ENCODE results near the gene CHGA.

The CHGA gene

DNA sequence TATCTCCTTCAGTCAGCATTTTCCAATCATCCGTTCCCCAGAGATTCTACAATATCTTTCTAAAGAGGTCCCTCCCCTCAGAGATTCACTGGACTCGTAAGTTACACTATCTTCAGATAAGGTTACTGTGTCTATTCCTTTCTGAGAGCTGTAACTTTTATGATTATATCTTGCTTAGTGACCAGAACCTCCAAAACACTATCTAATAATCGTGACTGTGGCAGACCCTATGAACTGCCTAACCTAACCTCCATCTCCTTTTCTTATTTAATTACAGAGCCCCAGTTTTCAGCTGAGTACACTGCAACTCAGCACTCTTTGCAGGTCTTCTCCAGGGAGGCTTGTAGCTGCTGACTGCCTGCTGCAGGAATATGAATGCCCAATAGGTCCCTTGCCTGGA, 38.5 kb upstream of the CHGA start:
- no peak overlapping the region for H3K4me3 ChIP-seq (ENCODE audit: low read depth, low read length)
- TF ChIP-seq, protein P1, sequence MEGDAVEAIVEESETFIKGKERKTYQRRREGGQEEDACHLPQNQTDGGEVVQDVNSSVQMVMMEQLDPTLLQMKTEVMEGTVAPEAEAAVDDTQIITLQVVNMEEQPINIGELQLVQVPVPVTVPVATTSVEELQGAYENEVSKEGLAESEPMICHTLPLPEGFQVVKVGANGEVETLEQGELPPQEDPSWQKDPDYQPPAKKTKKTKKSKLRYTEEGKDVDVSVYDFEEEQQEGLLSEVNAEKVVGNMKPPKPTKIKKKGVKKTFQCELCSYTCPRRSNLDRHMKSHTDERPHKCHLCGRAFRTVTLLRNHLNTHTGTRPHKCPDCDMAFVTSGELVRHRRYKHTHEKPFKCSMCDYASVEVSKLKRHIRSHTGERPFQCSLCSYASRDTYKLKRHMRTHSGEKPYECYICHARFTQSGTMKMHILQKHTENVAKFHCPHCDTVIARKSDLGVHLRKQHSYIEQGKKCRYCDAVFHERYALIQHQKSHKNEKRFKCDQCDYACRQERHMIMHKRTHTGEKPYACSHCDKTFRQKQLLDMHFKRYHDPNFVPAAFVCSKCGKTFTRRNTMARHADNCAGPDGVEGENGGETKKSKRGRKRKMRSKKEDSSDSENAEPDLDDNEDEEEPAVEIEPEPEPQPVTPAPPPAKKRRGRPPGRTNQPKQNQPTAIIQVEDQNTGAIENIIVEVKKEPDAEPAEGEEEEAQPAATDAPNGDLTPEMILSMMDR (IDR thresholded peaks at IDR 0.05; ENCODE audit: low read depth, low read length), result no peak
- in situ Hi-C loops (cut with HindIII; ENCODE audit: low sequenced_read_pairs), result no loop called here
- no peak for DNase-seq (ENCODE audit: low read depth, low spot score)

DNA sequence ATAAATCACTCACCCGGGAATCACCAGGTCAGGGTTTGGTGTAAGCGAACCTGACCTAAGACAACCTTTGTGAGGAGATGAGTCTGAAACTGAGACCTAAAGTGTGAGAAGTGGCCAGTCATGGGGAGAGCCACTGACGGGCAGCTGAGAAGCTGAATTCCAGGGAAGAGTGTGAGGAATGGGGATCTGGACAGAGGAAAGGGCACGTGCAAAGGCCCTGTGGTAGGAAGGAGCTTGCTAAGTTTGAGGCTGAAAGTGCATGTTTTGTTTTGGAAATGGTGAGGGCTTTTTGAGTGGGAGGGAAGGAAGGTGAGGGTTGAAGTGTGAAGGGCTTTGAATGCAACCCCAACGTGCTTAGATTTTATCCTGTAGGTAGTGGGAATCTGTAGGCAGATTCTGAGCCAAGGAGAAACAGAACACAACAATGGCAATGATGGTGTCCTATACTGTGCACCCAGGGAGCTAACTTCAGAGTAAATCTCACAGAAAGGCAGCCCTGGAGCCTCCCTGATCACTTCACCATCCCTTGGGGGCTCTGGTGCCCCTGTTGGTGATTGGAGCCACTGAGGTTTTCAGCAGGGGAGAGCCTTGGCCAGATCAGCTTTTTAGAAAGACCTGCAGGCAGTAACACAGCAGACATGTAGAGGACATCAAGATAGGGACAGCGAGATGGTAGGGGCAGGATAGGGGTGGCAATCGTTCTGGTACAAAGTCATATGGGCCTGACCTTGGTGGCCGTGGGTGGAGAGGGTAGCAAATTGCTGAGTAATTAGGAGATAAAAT, 37.5 kb upstream of the CHGA start:
- in situ Hi-C loops (cut with HindIII; ENCODE audit: low sequenced_read_pairs), result no loop called here
- TF ChIP-seq, protein P1 (IDR thresholded peaks at IDR 0.05; ENCODE audit: low read depth, low read length), result no peak
- DNase-seq (ENCODE audit: low read depth, low spot score), result no peak
- no peak overlapping the region for H3K4me3 ChIP-seq (ENCODE audit: low read depth, low read length)

DNA sequence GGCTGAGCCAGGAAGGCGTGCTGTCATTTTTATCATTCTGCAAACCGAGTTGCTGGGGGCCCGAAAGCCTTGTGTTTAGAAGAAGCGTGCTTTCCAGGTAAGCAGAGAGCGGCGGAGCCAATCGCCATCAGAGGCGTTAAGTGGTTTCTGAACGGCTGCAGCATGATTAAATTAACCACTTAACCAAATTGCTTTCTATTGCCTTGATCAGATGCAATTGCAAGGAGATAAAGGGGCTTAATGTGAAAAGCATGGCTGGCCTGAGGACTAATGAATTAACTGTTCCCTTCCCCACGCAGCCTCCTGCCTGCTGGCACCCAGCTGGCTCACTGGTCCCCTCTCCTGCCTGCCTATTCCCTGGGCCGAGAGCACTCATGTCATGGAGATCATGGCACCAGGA, 36.6 kb upstream of the CHGA start:
- TF ChIP-seq, protein P1 (IDR thresholded peaks at IDR 0.05; ENCODE audit: low read depth, low read length), result no peak
- no peak overlapping the region for H3K4me3 ChIP-seq (ENCODE audit: low read depth, low read length)
- no peak for DNase-seq (ENCODE audit: low read depth, low spot score)
- in situ Hi-C loops (cut with HindIII; ENCODE audit: low sequenced_read_pairs), result no loop called here

DNA sequence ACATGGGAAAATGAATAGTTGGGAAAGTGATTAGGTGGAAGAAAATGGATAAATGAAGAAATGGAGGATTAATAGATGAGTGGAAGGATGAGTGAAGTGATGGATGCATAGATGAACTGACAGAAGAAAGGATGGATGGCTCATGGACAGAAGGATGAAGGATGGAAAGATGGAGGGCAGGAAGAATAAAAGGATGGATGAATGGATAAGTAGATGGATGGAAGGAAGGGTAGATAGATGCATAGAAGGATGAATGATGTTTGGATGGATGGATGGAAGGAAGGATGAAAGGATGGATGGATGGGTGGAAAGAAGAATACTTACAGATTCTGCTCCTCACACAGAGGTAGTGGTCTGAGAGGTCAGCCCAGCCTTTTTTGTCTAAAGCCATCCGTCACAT, 35.8 kb upstream of the CHGA start:
- TF ChIP-seq, protein P1 (IDR thresholded peaks at IDR 0.05; ENCODE audit: low read depth, low read length), result no peak
- no peak overlapping the region for H3K4me3 ChIP-seq (ENCODE audit: low read depth, low read length)
- DNase-seq (ENCODE audit: low read depth, low spot score), result no peak
- in situ Hi-C loops (cut with HindIII; ENCODE audit: low sequenced_read_pairs), result no loop called here

DNA sequence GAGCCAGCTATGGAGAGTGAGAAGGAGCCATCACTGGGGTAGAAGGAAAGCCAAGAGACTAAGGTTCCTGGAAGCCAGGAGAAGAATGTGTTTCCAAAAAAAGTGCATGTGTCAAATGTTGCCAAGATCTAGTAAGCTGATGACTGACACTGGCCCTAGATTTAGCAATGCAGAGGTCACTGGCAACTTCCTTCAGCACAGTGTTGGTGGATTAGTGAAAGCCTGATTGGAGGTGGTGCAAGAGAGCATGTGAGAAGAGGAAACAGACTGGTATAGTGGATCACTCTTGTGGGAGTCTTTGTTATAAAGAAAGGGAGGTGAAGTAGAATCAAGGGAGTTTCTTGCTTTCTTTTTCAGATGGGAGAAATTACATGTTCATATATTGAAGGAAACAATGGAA, 34.1 kb upstream of the CHGA start:
- in situ Hi-C loops (cut with HindIII; ENCODE audit: low sequenced_read_pairs), result no loop called here
- H3K4me3 ChIP-seq (ENCODE audit: low read depth, low read length), result no peak overlapping the region
- no peak for DNase-seq (ENCODE audit: low read depth, low spot score)
- TF ChIP-seq, protein P1 (IDR thresholded peaks at IDR 0.05; ENCODE audit: low read depth, low read length), result no peak

DNA sequence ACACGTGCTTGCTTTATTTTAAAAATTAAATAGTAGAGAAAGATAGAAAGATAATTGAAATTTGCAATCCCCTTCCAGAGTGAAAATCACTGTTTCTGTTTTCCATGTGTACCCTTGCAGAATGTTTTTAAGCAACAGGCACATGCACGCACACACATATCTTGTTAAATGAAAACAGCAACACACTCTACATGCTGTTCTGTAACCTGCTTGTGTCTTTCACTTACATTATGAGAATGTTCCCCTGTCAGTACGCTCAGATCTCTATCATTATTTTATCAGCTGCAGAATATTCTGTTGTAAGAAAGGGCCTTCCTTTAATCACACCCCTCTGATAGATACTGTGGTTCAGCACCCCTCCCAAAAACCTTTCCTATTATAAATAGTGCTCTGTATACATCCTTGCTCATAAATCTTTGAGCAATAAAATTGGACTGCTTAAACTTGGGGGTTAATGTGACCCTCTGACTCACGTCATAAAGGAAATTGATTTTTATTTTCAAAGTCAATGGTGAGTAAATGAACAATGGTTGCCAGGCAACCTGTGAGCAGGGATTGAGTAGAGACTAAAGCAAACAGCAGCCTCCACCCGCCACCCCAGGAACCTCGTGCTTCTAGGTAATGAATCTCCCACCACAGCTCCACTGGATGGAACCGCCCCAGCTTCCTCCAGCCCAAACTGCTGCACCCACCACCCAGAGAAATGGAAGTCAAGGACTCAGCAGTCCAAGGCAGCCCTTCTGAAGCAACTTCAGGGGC, 31.9 kb upstream of the CHGA start:
- no peak for DNase-seq (ENCODE audit: low read depth, low spot score)
- no peak overlapping the region for H3K4me3 ChIP-seq (ENCODE audit: low read depth, low read length)
- in situ Hi-C loops (cut with HindIII; ENCODE audit: low sequenced_read_pairs), result no loop called here
- TF ChIP-seq, protein P1 (IDR thresholded peaks at IDR 0.05; ENCODE audit: low read depth, low read length), result no peak
